ENCODE measurements around the gene NRN1L.

NRN1L gene

GRCh38 chr16:67922740-67923139 is 38.1 kb downstream of the NRN1L start:
- POLR2A ChIA-PET: interaction anchor here (0.6 kb wide), 1 partner anchor 277 kb away, joined by 3 read pairs; no protein-coding TSS in a partner anchor

GRCh38 chr16:67923414-67924116 is 38.9 kb downstream of the NRN1L start:
- ChIA-PET POLR2A (interaction anchor here (0.6 kb wide), 1 partner anchor 278 kb away, joined by 3 read pairs; no protein-coding TSS in a partner anchor), CTCF (no interaction called here)
- no peak for DNase-seq (ENCODE audit: extremely low spot score)
- TF ChIP-seq, protein P1, sequence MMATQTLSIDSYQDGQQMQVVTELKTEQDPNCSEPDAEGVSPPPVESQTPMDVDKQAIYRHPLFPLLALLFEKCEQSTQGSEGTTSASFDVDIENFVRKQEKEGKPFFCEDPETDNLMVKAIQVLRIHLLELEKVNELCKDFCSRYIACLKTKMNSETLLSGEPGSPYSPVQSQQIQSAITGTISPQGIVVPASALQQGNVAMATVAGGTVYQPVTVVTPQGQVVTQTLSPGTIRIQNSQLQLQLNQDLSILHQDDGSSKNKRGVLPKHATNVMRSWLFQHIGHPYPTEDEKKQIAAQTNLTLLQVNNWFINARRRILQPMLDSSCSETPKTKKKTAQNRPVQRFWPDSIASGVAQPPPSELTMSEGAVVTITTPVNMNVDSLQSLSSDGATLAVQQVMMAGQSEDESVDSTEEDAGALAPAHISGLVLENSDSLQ (IDR thresholded peaks at IDR 0.05): no peak
- TF ChIP-seq ZNF384 (IDR thresholded peaks at IDR 0.05): no peak
- no peak for TF ChIP-seq SP1 (IDR thresholded peaks at IDR 0.05)
- TF ChIP-seq ELF4 (IDR thresholded peaks at IDR 0.05): no peak
- TF ChIP-seq FOXK2 (IDR thresholded peaks at IDR 0.05): no peak
- TF ChIP-seq FOXA1 (IDR thresholded peaks at IDR 0.05): no peak
- no peak for TF ChIP-seq NFRKB (IDR thresholded peaks at IDR 0.05)
- TF ChIP-seq L3MBTL2 (conservative IDR thresholded peaks at IDR 0.05): no peak
- no peak for TF ChIP-seq TARDBP (IDR thresholded peaks at IDR 0.05)
- no peak for TF ChIP-seq ARNT (IDR thresholded peaks at IDR 0.05)
- TF ChIP-seq HDGF (IDR thresholded peaks at IDR 0.05; ENCODE audit: borderline replicate concordance): no peak
- no peak for TF ChIP-seq CTBP1 (IDR thresholded peaks at IDR 0.05; ENCODE audit: borderline replicate concordance)
- no peak for TF ChIP-seq BHLHE40 (IDR thresholded peaks at IDR 0.05; ENCODE audit: borderline replicate concordance)
- no peak for TF ChIP-seq SUZ12 (IDR thresholded peaks at IDR 0.05)

More at GRCh38 chr16:67922740-67923139, 38.1 kb downstream of the NRN1L start:
- TF ChIP-seq LEF1 (IDR thresholded peaks at IDR 0.05; ENCODE audit: borderline replicate concordance) (no peak), CTBP1 (IDR thresholded peaks at IDR 0.05; ENCODE audit: borderline replicate concordance) (no peak), HDGF (IDR thresholded peaks at IDR 0.05; ENCODE audit: borderline replicate concordance) (no peak), SUZ12 (IDR thresholded peaks at IDR 0.05) (no peak), SP1 (IDR thresholded peaks at IDR 0.05) (no peak), NFRKB (IDR thresholded peaks at IDR 0.05) (no peak), L3MBTL2 (conservative IDR thresholded peaks at IDR 0.05) (no peak), BHLHE40 (IDR thresholded peaks at IDR 0.05; ENCODE audit: borderline replicate concordance) (no peak), ZNF384 (IDR thresholded peaks at IDR 0.05) (no peak), FOXM1 (IDR thresholded peaks at IDR 0.05; ENCODE audit: borderline replicate concordance) (no peak), FOXA1 (IDR thresholded peaks at IDR 0.05) (no peak), TARDBP (IDR thresholded peaks at IDR 0.05) (no peak), ELF4 (IDR thresholded peaks at IDR 0.05) (no peak), FOXK2 (IDR thresholded peaks at IDR 0.05) (no peak), ARNT (IDR thresholded peaks at IDR 0.05) (no peak)
- TF ChIP-seq, protein P1 (IDR thresholded peaks at IDR 0.05): no peak
- CTCF ChIA-PET: no interaction called here
- no peak for DNase-seq (ENCODE audit: extremely low spot score)

- POLR2A ChIA-PET: interaction anchor here (1.9 to 2.9 kb wide), 2 partner anchors 11 to 205 kb away, joined by 5 to 12 read pairs; partner anchors contain the start of gene GFOD2
- CTCF ChIA-PET: interaction anchor here (0.6 to 1.2 kb wide), 3 partner anchors 108 to 403 kb away, joined by 3 to 6 read pairs (median 4); no protein-coding TSS in a partner anchor
- TF ChIP-seq SP1 (IDR thresholded peaks at IDR 0.05) (no peak), CTBP1 (IDR thresholded peaks at IDR 0.05; ENCODE audit: borderline replicate concordance) (no peak), TARDBP (IDR thresholded peaks at IDR 0.05) (no peak), LEF1 (IDR thresholded peaks at IDR 0.05; ENCODE audit: borderline replicate concordance) (no peak), FOXM1 (IDR thresholded peaks at IDR 0.05; ENCODE audit: borderline replicate concordance) (no peak), ARNT (IDR thresholded peaks at IDR 0.05) (no peak), ZNF384 (IDR thresholded peaks at IDR 0.05) (no peak), HDGF (IDR thresholded peaks at IDR 0.05; ENCODE audit: borderline replicate concordance) (no peak), BHLHE40 (IDR thresholded peaks at IDR 0.05; ENCODE audit: borderline replicate concordance) (no peak), FOXK2 (IDR thresholded peaks at IDR 0.05) (no peak), FOXA1 (IDR thresholded peaks at IDR 0.05) (no peak), L3MBTL2 (conservative IDR thresholded peaks at IDR 0.05) (no peak), NFRKB (IDR thresholded peaks at IDR 0.05) (no peak), ELF4 (IDR thresholded peaks at IDR 0.05) (no peak), SUZ12 (IDR thresholded peaks at IDR 0.05) (no peak)
- TF ChIP-seq, protein P1 (IDR thresholded peaks at IDR 0.05): no peak
- DNase-seq (ENCODE audit: extremely low spot score): no peak
Observed at GRCh38 chr16:67924140-67924906, 39.6 kb downstream of the NRN1L start.

DNA sequence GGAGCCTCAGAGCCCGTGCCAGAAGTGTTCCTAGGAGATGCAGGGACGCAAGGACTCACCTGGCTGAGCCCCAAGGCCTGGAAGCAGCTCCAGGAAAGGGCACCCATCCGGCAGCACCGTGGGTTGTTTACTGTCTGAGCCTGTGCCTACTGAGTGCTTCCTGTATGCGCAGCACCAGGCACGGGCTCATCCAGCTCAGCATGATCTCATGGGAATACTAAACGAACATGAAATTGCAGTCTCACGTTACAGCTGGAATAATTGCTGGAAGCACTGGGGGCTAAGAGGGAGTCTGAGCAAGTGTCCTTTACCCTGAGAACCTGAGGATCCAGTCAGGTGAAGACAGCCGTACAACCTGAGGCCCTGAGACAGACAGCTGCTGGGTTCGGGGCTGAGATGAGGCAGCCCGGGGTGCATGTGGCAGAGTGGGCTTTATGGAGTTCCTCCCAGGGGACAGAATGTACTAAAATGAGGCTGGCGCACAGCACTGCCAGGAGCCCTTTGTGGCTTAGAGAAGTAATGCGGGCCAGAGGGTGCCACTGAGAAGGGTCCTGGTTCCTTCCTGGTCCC is 41.6 kb downstream of the NRN1L start:
- ChIA-PET CTCF (interaction anchor here (0.8 to 1.2 kb wide), 4 partner anchors 42 to 254 kb away, joined by 3 to 4 read pairs (median 3); no protein-coding TSS in a partner anchor), POLR2A (interaction anchor here (0.9 to 2.9 kb wide), 4 partner anchors 9 to 207 kb away, joined by 3 to 12 read pairs (median 6); partner anchors contain the start of genes GFOD2, NUTF2 and PSKH1)
- peak; percentile 62 for DNase-seq (ENCODE audit: extremely low spot score)
- TF ChIP-seq, protein P1 (IDR thresholded peaks at IDR 0.05): no peak
- no peak for TF ChIP-seq ZNF384 (IDR thresholded peaks at IDR 0.05)
- no peak for TF ChIP-seq FOXA1 (IDR thresholded peaks at IDR 0.05)
- TF ChIP-seq NFRKB (IDR thresholded peaks at IDR 0.05): no peak
- no peak for TF ChIP-seq FOXM1 (IDR thresholded peaks at IDR 0.05; ENCODE audit: borderline replicate concordance)
- TF ChIP-seq ARNT (IDR thresholded peaks at IDR 0.05): no peak
- no peak for TF ChIP-seq L3MBTL2 (conservative IDR thresholded peaks at IDR 0.05)
- TF ChIP-seq SUZ12 (IDR thresholded peaks at IDR 0.05): no peak
- TF ChIP-seq HDGF (IDR thresholded peaks at IDR 0.05; ENCODE audit: borderline replicate concordance): no peak
- TF ChIP-seq CTBP1 (IDR thresholded peaks at IDR 0.05; ENCODE audit: borderline replicate concordance): no peak
- TF ChIP-seq ELF4 (IDR thresholded peaks at IDR 0.05): no peak
- no peak for TF ChIP-seq FOXK2 (IDR thresholded peaks at IDR 0.05)
- TF ChIP-seq SP1 (IDR thresholded peaks at IDR 0.05): no peak
- no peak for TF ChIP-seq TARDBP (IDR thresholded peaks at IDR 0.05)
